NCI-H1105 (cell line): ENCODE data around the gene C19orf25.
"Not testable (repeated sequence)": the region's sequence is repeated elsewhere in the genome, so short reads cannot be mapped to it uniquely, and the experiment has no call there.

ENCODE experiments used
- DNase-seq: peaks from one replicate; lab custom pipeline; 2025; lab: John Stamatoyannopoulos, UW

C19orf25 gene

GRCh38 chr19:1449467-1450442 is 29.3 kb downstream of the C19orf25 start, which contains the start of gene APC2:
Gene APC2 (plus strand): TSS chr19:1450121. CDS start chr19:1453002, 2,881 bp downstream.
- peak; percentile 91 for DNase-seq

GRCh38 chr19:1447944-1448343 is 31.1 kb downstream of the C19orf25 start:
- no peak for DNase-seq

GRCh38 chr19:1447504-1447903 is 31.5 kb downstream of the C19orf25 start:
- no peak for DNase-seq

- no peak for DNase-seq
These were observed 32.1 kb downstream of the C19orf25 start for GRCh38 chr19:1446713-1447481.

GRCh38 chr19:1445932-1446712 is 32.9 kb downstream of the C19orf25 start:
- peak; percentile 64 for DNase-seq

- DNase-seq = peak; percentile 59
These were observed 33.7 kb downstream of the C19orf25 start for GRCh38 chr19:1445185-1445931.

DNA sequence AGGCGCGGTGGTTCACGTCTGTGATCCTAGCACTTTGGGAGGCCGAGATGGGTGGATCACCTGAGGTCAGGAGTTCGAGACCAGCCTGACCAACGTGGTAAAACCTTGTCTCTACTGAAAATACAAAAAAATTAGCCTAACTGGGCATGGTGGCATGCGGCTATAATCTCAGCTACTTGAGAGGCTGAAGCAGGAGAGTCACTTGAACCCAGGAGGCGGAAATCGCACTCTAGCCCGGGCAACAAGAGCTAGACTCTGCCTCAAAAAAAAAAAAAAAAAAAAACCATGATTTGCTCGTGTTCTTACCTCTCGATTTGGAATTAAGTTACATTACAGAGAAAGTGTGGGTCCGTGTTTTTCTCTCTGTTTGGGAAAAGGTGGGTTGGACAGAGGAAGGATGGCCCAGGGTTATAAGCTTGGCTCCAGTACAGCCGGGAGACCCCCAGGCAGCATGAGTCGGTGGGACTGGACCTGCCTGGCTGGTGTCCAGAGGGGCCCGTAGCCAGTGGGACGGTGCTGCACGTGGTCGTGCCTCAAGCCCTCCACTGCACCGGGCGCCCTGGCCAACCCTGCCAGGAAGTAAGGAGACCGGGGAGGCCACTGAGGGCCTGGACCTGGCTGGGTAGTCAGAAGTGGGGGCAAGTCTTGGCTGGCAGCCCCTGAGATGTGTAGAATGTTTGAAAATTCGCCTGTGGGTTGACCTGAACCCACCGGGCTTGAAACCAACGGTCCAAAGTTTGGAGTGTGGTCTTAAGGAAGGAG is 37.2 kb downstream of the C19orf25 start:
- no peak for DNase-seq

DNA sequence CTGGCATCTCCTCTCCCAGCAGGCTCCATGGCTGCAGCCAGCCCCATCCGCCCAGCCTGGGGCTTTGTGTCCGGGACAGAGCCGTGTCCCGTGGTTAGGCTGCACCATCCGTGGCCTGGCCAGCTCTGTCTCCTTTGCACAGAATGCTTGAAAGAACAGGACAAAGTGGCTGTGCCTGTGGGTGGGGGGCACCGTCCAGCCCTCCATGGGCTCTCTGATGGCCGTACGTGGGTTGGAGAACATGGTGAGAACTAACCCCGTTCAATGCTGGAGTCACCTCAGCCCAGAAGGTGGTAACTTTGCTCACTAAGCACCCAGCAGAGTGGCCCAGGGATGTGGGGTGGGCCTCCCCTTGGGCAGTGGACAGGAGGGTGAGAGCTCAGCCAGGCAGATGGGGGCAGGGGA is 38.0 kb downstream of the C19orf25 start:
- no peak for DNase-seq

DNA sequence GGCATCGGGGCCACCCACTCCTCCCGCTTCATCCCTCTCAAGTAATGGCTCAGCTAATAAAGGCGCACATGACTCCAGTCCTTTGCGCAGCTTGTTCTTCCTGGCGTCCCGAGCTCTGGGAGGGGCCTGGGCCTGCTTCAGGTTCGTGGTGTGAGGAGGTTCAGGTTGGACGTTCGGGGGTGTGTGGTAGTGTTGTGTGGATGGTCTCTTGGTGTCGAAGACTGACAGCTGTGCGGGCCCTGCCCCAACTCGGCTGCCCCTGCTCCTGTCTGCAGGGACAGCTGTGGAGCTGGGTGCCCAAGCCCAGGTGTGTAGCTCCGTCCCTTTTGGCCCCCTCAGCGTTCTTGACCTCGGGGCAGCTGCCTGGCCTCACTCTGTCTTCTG is 38.6 kb downstream of the C19orf25 start:
- DNase-seq = no peak

- DNase-seq = not testable (repeated sequence)
These were observed 39.2 kb downstream of the C19orf25 start for GRCh38 chr19:1439525-1440417.

- DNase-seq = no peak
These were observed 40.1 kb downstream of the C19orf25 start for GRCh38 chr19:1438933-1439354.

DNA sequence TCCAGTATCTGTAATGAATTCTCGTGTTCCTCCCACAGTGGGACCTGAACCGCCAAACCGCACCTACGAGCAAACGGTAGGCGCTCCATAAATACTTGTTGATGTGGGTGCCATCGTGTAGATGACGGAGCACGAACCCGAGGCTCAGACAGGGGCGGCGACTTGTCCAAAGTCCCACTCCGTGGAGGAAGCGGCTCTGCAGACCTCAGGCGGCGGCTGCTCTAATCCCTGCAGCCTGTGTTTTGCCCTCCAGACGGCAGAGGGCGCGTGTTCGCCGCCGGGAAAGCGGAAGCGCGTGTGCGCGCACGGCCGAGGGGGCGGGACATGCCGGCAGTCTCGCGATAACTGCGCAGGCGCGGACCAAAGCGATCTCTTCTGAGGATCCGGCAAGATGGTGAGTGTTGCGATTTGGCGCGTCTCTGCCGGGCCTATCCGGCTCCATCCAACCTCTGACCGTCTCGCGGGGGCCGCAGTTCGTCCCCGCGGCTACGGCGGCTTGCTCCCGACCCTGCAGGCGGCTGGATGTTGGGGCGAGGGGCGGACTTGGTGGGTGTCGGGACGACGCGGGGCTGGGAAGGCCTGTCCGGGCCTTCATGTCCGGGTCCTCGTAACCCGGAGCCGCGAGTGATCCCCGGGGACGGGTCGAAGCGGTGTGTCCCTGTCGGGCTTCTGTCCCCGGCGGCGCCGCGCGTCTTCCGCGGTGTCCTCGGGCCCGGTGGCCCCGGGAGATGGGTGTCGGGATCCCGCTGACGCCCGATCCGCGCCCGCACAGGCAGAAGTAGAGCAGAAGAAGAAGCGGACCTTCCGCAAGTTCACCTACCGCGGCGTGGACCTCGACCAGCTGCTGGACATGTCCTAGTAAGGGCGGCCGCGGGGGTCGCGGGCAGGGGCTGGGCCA is 40.7 kb downstream of the C19orf25 start, which contains the start of gene RPS15:
TSS of gene RPS15 (plus strand) at position 362 of the 898 bp plus-strand sequence. CDS start at position 392, 30 bp downstream.
- DNase-seq = peak; percentile 92

DNA sequence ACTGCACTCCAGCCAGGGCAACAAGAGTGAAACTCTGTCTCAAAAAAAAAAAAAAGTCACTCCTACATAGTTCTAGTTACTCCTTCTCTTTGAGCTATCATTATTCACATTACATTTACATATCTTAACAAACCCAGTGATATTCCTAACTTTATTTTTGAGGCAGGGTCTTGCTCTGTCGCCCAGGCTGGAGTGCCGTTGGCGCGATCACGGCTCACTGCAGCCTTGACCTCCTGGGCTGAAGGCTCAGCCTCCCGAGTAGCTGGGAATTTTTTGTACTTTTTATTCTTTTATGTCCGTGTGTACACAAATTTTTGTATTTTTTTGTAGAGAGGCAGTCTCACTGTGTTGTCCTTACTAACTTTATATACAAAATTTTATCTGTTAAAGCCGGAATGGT is 41.4 kb downstream of the C19orf25 start:
- DNase-seq = no peak

DNA sequence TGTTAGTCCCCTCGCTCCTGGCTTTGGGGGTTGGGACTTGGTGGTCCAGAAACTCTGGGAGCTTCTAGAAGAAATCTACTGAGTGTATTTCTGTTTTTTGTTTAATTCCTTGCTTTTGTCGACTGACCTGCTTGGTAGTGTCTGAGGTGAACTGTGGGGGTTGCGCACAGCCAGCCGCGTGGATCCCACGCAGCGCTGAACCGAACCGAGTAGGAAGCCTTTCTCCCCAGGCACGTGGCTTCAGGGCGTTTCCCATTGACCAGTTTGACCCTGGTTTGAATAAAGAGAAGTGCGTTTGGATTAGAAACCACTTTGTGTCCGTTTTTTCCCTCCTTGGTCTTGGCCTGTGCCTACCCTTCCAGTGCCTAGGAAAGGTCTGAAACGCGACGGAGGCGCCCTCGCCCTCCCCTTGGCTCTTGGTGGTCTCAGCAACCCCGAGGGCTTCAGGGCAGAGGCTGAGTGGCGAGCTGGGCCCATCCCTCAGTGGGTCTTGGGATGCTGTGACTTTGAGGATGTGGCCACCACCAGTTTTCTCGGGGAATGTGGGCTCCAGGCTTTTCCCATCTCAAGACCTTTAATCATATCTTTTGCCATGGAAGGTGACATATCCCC is 43.5 kb downstream of the C19orf25 start:
- DNase-seq = no peak

DNA sequence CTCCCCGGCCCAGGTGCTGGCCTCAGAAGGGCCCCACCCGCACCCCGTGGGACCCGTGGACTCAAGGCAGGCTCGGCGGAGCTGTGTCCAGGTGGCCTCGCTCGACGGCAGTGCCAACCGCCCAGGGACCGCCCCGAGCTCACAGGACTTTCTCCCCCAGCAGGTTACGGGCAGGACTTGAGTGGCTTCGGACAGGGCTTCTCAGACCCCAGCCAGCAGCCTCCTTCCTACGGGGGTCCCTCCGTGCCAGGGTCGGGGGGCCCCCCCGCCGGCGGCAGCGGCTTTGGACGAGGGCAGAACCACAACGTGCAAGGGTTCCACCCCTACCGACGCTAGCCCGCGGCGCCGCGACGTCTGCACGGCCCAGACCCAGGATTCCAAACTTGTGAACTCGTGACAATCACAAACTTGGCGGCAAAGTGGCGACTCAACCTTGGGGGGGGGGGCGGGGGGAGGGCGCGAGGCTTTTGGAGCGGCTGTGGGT is 44.4 kb downstream of the C19orf25 start:
- DNase-seq = no peak

DNA sequence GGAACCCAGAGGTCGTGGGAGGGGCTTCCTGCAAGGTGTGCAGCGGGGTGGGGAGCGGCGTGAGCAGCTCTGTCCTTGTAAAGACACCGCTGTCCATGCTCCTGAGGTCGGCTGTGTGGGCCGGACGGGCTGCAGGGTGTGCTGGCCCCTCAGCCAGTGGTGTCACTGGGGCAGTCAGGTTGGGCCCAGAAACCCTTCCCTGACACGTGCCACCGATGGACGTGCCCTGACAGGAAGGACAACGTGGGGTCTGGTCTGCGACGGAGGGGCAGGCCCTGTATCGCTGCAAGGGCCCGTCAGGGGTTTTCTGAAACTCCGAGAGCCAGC is 45.0 kb downstream of the C19orf25 start:
- no peak for DNase-seq

- no peak for DNase-seq
These were observed 45.6 kb downstream of the C19orf25 start for GRCh38 chr19:1433119-1434039.
